HG03025 (cell line): Measurements from ENCODE around the gene SRRD.
A peak's percentile ranks its signal among the peaks of the same experiment; 100 is the strongest.
"Not testable (repeated sequence)": the region's sequence is repeated elsewhere in the genome, so short reads cannot be mapped to it uniquely, and the experiment has no call there.

ENCODE experiments used
- ATAC-seq: cut with Tn5 transposase; IDR thresholded peaks from one replicate; pipeline ENCODE4 v1.9.1; 2021; ENCODE audit warnings: mild to moderate bottlenecking, moderate library complexity; ENCODE audit not compliant: unreplicated experiment, low FRiP score

Gene SRRD

GRCh38 chr22:26483439-26484359 is at the start of gene SRRD, which contains the start of gene HPS4:
Gene SRRD (plus strand): TSS chr22:26483877. CDS start chr22:26483891, 14 bp downstream.
Gene HPS4 (minus strand): TSS chr22:26483783. CDS start chr22:26481762, 2,021 bp downstream.
- peak; percentile 61 for ATAC-seq

- ATAC-seq, result no peak
Measured at GRCh38 chr22:26435327-26436093, 48.2 kb upstream of the SRRD start.

GRCh38 chr22:26436903-26437515 is 46.7 kb upstream of the SRRD start:
- no peak for ATAC-seq

- ATAC-seq, result no peak
Measured at GRCh38 chr22:26437694-26438392, 45.8 kb upstream of the SRRD start.

GRCh38 chr22:26438776-26439175 is 44.9 kb upstream of the SRRD start:
- ATAC-seq, result not testable (repeated sequence)

GRCh38 chr22:26439559-26439958 is 44.1 kb upstream of the SRRD start:
- ATAC-seq, result no peak

- no peak for ATAC-seq
Measured at GRCh38 chr22:26442086-26442756, 41.5 kb upstream of the SRRD start.

- ATAC-seq, result no peak
Measured at GRCh38 chr22:26443901-26444690, 39.6 kb upstream of the SRRD start.

- ATAC-seq, result no peak
Measured at GRCh38 chr22:26444777-26445176, 38.9 kb upstream of the SRRD start.

- ATAC-seq, result no peak
Measured at GRCh38 chr22:26445577-26446275, 38.0 kb upstream of the SRRD start.

GRCh38 chr22:26446808-26447515 is 36.7 kb upstream of the SRRD start:
- ATAC-seq, result no peak

- ATAC-seq, result no peak
Measured at GRCh38 chr22:26447584-26448329, 35.9 kb upstream of the SRRD start.

- no peak for ATAC-seq
Measured at GRCh38 chr22:26448334-26448733, 35.3 kb upstream of the SRRD start.

GRCh38 chr22:26448941-26449340 is 34.7 kb upstream of the SRRD start:
- ATAC-seq, result no peak

GRCh38 chr22:26450453-26451185 is 33.1 kb upstream of the SRRD start:
- ATAC-seq, result no peak

- ATAC-seq, result no peak
Measured at GRCh38 chr22:26452236-26453016, 31.3 kb upstream of the SRRD start.
